ENCODE measurements around the gene HPS3. TPM values are rescaled to one million over a fixed set of nuclear protein-coding genes. Genes with fewer than 3 reads are reported as not detected.

Gene HPS3
- total and polyA plus RNA-seq, 8 donors: 4.0 to 18.1 (median 7.9) TPM

DNA sequence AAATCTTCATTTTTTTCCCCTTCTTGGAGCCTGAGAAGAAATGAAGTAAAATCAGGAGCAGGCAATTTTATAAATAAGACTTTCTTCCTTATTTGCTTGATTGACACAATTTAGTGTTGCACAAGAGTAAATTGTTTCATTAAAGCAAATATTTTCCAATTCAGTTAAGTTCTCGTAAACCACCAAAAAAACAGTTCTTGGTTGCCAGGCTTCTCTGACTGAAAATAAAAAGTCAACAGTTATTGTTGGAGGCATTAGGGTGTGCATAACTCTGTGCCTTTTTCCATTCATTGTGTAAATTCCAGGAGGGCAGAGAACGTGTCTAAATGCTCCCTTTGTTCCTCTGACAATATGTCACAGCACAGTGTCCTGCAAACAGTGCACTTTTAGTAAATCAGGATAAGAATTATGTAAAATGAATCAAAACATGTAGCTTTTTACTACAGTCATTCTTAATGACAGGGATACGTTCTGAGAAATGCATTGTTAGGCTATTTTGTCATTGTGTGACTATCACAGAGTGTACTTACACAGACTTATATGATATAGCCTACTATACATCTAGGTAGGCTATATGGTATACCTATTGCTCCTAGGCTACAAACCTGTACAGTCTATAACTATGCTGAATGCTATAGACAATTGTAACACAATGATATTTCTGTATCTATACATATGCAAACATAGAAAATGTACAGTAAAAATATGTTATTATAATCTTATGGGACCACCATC lies 92.5 kb downstream of the HPS3 start, which contains the start of gene CP:
Gene CP, minus strand, starts transcription at position 47 of the 735 bp plus-strand sequence. Its CDS starts 37 bp downstream, at position 10.
- Histone ChIP-seq H3K4me1 (peaks cover 7 to 41% (median 12%) of the 10 kb centered on the region in 3 donors), H3K4me3 (peak within 1 kb of the TSS in 1 of 4 donors; percentile 12), H3K27me3 (no peaks in the 10 kb centered on the region), H3K9me3 (no peaks in the 10 kb centered on the region), H3K36me3 (no peaks in the 10 kb centered on the region), H3K27ac (peak within 1 kb of the TSS in 2 of 4 donors; percentile 65)
- DNase-seq (no peak), ATAC-seq (peak in 3 of 4 donors; percentile 60 to 74 (median 72)), FAIRE-seq (no peak)
- 20 to 31% methylated on average over 3 of the region's 3 CpGs for WGBS, 2 donors
- intact Hi-C loops (cut with DNase I): no loop called here
- TF ChIP-seq CTCF (IDR thresholded peaks at IDR 0.05): no peak

Other genes with a start within 250 kb of the HPS3 start
- 10 to 100 TPM; 21.5 to 29.1 (median 22.6) TPM for gene GYG1, start 138.1 kb upstream of the HPS3 start, total RNA-seq
- gene GYG1, start 138.1 kb upstream of the HPS3 start, polyA plus RNA-seq: 10 to 100 TPM; 22.3 to 37.8 TPM
- gene HLTF, start 43.1 kb upstream of the HPS3 start, total RNA-seq: 10 to 100 TPM in 4 of 6 donors, 1 to 10 TPM in 2; 7.3 to 17.5 (median 13.3) TPM
- 1 to 10 TPM; 2.3 to 9.7 TPM for gene HLTF, start 43.1 kb upstream of the HPS3 start, polyA plus RNA-seq
- 10 to 100 TPM in 2 of 6 donors, 1 to 10 TPM in 3, under 1 TPM in 1; 0.60 to 19.6 (median 1.8) TPM for gene CP, start 92.2 kb downstream of the HPS3 start, total RNA-seq
- gene CP, start 92.2 kb downstream of the HPS3 start, polyA plus RNA-seq: 1 to 10 TPM; 2.4 to 3.7 TPM
- 10 to 100 TPM in 1 of 6 donors, 1 to 10 TPM in 5; 3.3 to 10.6 (median 3.9) TPM for gene TM4SF18, start 204.0 kb downstream of the HPS3 start, total RNA-seq
- gene TM4SF18, start 204.0 kb downstream of the HPS3 start, polyA plus RNA-seq: 1 to 10 TPM; 2.4 to 6.4 TPM
- 100 to 1,000 TPM in 3 of 6 donors, 10 to 100 TPM in 3; 53.7 to 226 (median 92.1) TPM for gene TM4SF1, start 248.0 kb downstream of the HPS3 start, total RNA-seq
- 100 to 1,000 TPM in 1 of 2 donors, 10 to 100 TPM in 1; 85.0 to 183 TPM for gene TM4SF1, start 248.0 kb downstream of the HPS3 start, polyA plus RNA-seq

Data from pancreas (tissue), 10 donors.